Measurements from ENCODE around the gene NUDT16L1. TPM values are rescaled to one million over a fixed set of nuclear protein-coding genes. Genes with fewer than 3 reads are reported as not detected.

NUDT16L1 gene
- total and polyA plus RNA-seq, 2 of the 13 experiments (the other 11 are each of a cell fraction or from before 2014, with no cell fraction given), result 28.0 to 40.5 TPM

GRCh38 chr16:4692460-4693295 is 684 bp upstream of the NUDT16L1 start (continued):
- TF ChIP-seq ZBTB39 (CRISPR knock-in tag; IDR thresholded peaks at IDR 0.05), result 0 out of 2 replicates have a peak, but pooled peaks have one; percentile 56
- no peak for TF ChIP-seq ZFP36 (IDR thresholded peaks at IDR 0.05; ENCODE audit: borderline replicate concordance, low read depth, low read length, partially characterized antibody)
- TF ChIP-seq GMEB2 (CRISPR knock-in tag; IDR thresholded peaks at IDR 0.05; ENCODE audit: low read depth), result no peak
- no peak for TF ChIP-seq ZNF292 (CRISPR knock-in tag; IDR thresholded peaks at IDR 0.05; ENCODE audit: borderline replicate concordance, low read depth)
- TF ChIP-seq SMAD9 (CRISPR knock-in tag; IDR thresholded peaks at IDR 0.05), result no peak
- no peak for TF ChIP-seq GATAD2A (CRISPR knock-in tag; IDR thresholded peaks at IDR 0.05)
- TF ChIP-seq MED13 (CRISPR knock-in tag; IDR thresholded peaks at IDR 0.05), result no peak
- no peak for TF ChIP-seq JDP2 (CRISPR knock-in tag; IDR thresholded peaks at IDR 0.05; ENCODE audit: borderline replicate concordance)
- TF ChIP-seq GZF1 (CRISPR knock-in tag; IDR thresholded peaks at IDR 0.05), result no peak
- TF ChIP-seq ZMYM3 (CRISPR knock-in tag; IDR thresholded peaks at IDR 0.05), result no peak
- TF ChIP-seq SPEN (CRISPR knock-in tag; IDR thresholded peaks at IDR 0.05; ENCODE audit: low read depth), result no peak
- TF ChIP-seq CSRNP2 (CRISPR knock-in tag; conservative IDR thresholded peaks at IDR 0.05; ENCODE audit: low read depth), result no peak
- no peak for TF ChIP-seq ZNF761 (CRISPR knock-in tag; conservative IDR thresholded peaks at IDR 0.05)
- no peak for TF ChIP-seq BCL3 (CRISPR knock-in tag; IDR thresholded peaks at IDR 0.05)
- TF ChIP-seq HDAC2 (CRISPR knock-in tag; IDR thresholded peaks at IDR 0.05), result no peak
- TF ChIP-seq ZFP37 (CRISPR knock-in tag; IDR thresholded peaks at IDR 0.05; ENCODE audit: borderline replicate concordance), result no peak
- TF ChIP-seq ZNF136 (CRISPR knock-in tag; IDR thresholded peaks at IDR 0.05; ENCODE audit: low read depth), result no peak
- TF ChIP-seq ZNF639 (CRISPR knock-in tag; conservative IDR thresholded peaks at IDR 0.05), result 0 out of 2 replicates have a peak, but pooled peaks have one; percentile 16
- no peak for TF ChIP-seq SUZ12 (IDR thresholded peaks at IDR 0.05; ENCODE audit: low read depth, low read length)
- no peak for TF ChIP-seq ZNF17 (CRISPR knock-in tag; IDR thresholded peaks at IDR 0.05)
- TF ChIP-seq MAZ (IDR thresholded peaks at IDR 0.05; ENCODE audit: borderline replicate concordance, low read depth, low read length), result no peak
- TF ChIP-seq MAZ (CRISPR knock-in tag; IDR thresholded peaks at IDR 0.05; ENCODE audit: low read depth), result no peak

Measured in HepG2 (cell line).